GM19324 (cell line): ENCODE data around the gene CHD3.
"Not testable (repeated sequence)": the region's sequence is repeated elsewhere in the genome, so short reads cannot be mapped to it uniquely, and the experiment has no call there.

ENCODE experiments used
- ATAC-seq: cut with Tn5 transposase; IDR thresholded peaks from one replicate; pipeline ENCODE4 v1.9.1; 2021; ENCODE audit warnings: mild to moderate bottlenecking, moderate library complexity; ENCODE audit not compliant: unreplicated experiment, low FRiP score

The CHD3 gene

GRCh38 chr17:7930841-7931631, 42.4 kb downstream of the CHD3 start:
- ATAC-seq = no peak

DNA sequence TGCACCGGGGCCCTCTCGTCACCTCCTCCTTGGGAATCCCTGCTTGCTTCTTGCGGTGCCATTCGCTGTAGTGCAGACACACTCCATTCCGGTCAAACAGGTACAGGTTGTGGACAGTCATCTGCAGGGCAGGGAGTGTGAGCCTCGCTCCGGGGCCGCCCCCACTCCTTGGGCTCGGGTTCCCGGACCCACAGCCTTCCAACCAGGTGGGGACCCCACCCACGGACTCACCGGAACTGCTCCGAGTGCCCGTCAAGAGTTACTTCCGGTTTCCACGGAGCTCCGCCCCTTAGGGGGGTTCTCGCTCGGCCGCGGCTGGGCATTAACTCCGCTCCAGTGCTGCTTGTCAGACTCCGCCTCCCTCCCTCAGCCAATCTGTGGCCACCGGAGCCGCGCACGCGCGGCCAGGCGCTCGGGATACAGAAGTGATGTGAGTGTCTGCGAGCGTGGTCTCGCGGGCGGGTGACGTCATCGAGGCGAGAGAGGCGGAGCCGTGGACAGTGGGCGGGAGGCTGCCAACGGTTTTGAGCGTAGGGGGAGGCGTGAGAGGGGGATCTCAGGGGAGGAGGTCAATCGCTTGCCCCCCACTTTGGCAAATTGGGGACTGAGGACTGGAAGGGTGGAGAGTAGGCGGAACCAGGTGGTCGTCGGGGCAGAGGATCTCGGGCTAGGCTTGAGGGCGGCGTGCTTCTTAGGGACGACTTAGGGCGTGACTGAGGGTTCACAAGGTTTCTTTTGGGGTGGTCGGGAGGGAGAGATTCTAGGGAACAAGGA, 43.3 kb downstream of the CHD3 start, which contains the start of the genes CNTROB and TRAPPC1:
Gene CNTROB, plus strand, starts transcription at position 498 of the 774 bp plus-strand sequence. CDS start 874 bp downstream, outside the sequence.
Gene TRAPPC1, minus strand, starts transcription at position 238 of the 774 bp plus-strand sequence. Its CDS starts 117 bp downstream, at position 121.
- peak; percentile 97 for ATAC-seq

GRCh38 chr17:7932483-7932891, 43.9 kb downstream of the CHD3 start:
- peak; percentile 0 for ATAC-seq

GRCh38 chr17:7932949-7933348, 44.4 kb downstream of the CHD3 start:
- no peak for ATAC-seq

DNA sequence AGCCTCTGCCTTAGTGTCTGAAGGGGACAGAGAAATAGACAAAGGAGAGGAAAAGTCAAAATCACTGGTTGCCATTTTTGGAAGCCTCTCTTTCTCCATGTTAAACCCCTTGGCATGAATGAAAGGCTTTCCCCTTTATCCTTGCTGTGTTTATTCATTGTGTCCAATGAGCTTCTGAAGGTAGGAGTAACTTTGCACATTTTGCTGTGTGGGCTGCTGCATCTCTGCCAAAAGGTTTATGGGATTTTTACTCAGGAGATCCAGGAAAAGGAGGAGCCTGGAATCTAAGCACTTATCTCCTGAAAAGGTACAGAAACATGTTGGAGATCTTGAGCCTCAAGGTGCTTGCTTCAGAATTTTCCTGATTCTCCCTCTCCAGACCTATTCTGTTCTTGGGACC, 47.3 kb downstream of the CHD3 start:
- ATAC-seq = no peak

DNA sequence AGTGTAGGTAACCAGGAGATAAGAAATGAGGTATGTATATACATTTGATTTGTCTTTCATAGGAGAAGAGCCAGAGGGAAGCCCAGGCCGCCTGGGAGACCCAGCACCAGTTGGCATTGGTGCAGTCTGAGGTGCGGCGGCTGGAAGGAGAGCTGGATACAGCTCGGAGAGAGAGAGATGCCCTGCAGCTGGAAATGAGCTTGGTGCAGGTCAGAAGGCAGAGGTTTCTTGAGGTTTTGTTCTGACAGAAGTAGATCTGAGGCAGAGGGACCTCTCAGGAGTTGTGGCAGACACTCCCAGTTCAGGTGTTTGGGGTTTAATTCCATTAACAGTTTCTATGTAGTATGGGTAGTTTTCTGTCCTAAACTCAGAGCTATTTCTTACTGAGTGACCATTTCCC, 51.4 kb downstream of the CHD3 start:
- no peak for ATAC-seq

GRCh38 chr17:7940743-7941142, 52.2 kb downstream of the CHD3 start:
- ATAC-seq = no peak

GRCh38 chr17:7943291-7943690, 54.7 kb downstream of the CHD3 start:
- no peak for ATAC-seq

DNA sequence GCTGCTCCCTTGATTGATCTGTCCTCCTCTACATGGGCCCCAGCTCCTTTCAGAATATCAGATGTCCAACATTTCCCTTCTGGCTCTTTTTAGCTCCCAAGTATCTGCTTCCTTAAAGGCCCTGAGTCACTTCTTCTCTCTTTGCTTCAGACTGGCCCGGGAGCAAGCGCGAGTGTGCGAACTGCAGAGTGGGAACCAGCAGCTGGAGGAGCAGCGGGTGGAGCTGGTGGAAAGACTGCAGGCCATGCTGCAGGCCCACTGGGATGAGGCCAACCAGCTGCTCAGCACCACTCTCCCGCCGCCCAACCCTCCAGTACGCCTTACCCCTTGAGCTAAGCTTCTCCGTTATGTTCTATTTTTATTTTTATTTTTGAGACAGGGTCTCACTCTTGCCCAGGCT, 55.7 kb downstream of the CHD3 start:
- ATAC-seq = no peak

GRCh38 chr17:7945651-7946050, 57.1 kb downstream of the CHD3 start:
- ATAC-seq = no peak

DNA sequence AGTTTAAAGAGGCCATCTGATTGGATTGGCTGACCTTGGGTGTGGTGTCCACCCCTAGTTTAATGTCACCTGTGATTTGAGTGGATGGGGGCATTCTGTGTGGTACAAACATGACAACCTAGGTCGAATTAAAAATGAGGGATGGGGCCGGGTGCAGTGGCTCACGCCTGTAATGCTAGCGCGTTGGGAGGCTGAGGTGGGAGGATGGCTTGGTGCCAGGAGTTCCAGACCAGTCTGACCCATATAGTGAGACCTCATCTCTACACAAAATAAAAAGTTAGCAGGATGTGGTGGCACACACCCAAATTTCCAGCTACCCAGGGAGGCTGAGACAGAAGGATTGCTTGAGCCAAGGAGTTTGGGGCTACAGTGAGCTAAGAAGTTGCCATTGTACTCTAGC, 57.9 kb downstream of the CHD3 start:
- no peak for ATAC-seq

- no peak for ATAC-seq
Observed at GRCh38 chr17:7947651-7948050, 59.1 kb downstream of the CHD3 start.

GRCh38 chr17:7950578-7950977, 62.0 kb downstream of the CHD3 start:
- ATAC-seq = no peak

- no peak for ATAC-seq
Observed at GRCh38 chr17:7951143-7951792, 62.7 kb downstream of the CHD3 start.

DNA sequence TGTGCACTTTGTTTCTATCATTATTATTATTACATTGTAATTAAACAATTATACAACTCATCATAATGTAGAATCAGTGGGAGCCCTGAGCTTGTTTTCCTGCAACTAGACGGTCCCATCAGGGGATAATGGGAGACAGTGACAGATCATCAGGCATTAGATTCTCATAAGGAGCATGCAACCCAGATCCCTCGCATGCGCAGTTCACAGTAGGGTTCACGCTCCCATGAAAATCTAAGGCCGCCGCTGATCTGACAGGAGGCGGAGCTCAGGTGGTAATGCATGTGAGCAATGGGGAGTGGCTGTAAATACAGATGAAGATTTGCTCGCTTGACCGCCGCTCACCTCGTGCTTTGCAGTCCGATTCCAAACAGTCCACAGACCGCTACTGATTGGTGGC, 64.7 kb downstream of the CHD3 start:
- not testable (repeated sequence) for ATAC-seq

- ATAC-seq = no peak
Observed at GRCh38 chr17:7955414-7956227, 67.0 kb downstream of the CHD3 start.

DNA sequence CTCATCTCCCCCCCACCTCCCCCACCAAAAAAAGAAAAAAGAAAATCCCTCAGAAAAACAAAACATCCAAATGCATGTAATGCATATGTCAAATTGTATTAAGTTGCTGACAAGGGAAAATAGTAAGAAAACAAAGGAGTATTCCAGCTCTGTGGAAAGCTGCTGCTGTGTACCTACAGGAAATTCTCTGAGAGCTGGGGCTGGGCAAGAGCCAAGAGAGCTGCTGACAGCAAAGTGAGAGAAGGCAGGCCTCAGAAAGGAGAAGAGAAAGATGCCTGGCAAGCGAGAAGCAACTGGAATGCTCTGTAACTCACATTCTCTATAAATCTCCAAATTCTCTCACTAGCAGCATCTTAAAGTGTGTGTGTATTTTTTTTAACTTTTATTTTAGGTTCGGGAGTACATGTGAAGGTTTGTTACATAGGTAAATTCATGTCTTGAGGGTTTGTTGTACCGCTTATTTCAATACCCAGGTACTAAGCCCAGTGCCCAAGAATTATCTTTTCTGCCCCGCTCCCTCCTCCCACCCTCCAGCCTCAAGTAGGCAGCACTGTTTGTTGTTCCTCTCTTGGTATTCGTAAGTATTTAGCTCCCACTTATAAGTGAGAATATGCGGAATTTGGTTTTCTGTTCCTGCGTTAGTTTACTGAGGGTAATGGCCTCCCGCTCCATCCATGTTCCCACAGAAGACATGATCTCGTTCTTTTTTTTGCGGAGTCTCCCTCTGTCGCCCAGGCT, 67.8 kb downstream of the CHD3 start:
- ATAC-seq = no peak

DNA sequence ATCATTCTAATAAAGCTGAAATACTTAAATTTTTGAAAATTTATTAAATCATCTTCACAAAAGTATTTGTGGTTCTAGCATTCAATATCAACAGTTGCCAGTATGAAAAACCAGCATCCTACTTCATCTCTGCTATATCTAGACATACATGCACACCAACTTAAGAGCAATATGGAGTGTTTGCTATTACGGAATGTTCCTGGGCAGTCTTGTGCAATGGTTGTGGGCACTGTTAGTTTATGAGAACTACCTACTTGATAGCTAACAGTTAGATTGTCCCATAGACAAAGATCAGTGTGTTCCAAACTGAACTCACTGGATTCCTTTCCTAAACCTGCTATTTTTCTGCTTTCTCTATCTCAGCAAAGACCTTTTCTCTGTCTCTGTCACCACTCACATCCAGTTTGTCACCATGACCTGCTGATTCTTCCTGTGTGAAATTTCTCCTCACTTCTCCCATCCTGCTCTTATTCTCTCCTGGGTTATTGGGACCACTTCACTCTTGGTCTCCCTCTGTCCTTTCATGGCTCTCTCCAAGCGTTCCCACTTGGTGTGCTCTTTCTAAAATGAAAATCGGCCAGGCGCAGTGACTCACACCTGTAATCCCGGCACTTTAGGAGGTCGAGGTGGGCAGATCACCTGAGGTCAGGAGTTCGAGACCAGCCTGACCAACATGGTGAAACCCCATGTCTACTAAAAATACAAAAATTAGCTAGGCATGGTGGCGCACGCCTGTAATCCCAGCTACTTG, 71.1 kb downstream of the CHD3 start:
- no peak for ATAC-seq

- ATAC-seq = no peak
Observed at GRCh38 chr17:7961421-7961820, 72.8 kb downstream of the CHD3 start.
